Frontal cortex (tissue), 4 donors: Measurements from ENCODE around the gene TYRO3. TPM values are rescaled to one million over a fixed set of nuclear protein-coding genes. Genes with fewer than 3 reads are reported as not detected.
"Not testable (repeated sequence)": the region's sequence is repeated elsewhere in the genome, so short reads cannot be mapped to it uniquely, and the experiment has no call there.

Source experiments
- DNase-seq, 2 donors: peaks; one replicate each; pipeline ENCODE4 v3.0.0; 2012; ENCODE audit warnings: low spot score in 2 of 2
- FAIRE-seq: peaks from 2 replicates; lab custom pipeline; 2012; peaks lifted over from hg19 to GRCh38; lab: Jason Lieb, UNC
- total RNA-seq: library from RNA; depleted of rRNA; stranded (reverse); fragments of >200 nt; gene quantifications from one replicate; pipeline ENCODE4 v1.2.3, GENCODE V29; 2014
- donor health status: control.
- donor health status: control.
- donor health status: control.

The TYRO3 gene
- total RNA-seq, 1 donor from 2014 or later: 22.4 TPM

DNA sequence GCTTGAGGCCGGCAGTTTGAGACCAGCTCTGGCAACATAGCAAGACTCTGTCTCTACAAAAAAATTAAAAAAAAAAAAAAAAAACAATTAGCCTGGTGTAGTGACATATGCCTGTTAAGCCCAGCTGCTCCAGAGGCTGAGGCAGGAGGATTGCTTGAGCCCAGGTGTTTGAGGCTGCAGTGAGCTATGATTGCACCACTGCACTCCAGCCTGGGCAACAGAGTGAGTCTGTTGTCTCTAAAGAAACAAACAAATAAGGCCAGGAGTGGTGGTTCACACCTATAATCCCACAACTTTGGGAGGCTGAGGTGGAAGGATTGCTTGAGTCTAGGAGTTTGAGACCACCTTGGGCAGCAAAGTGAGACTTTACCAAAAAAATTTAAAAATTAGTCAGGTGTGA, 10.2 kb downstream of the TYRO3 start:
- not testable (repeated sequence) for DNase-seq, FAIRE-seq

DNA sequence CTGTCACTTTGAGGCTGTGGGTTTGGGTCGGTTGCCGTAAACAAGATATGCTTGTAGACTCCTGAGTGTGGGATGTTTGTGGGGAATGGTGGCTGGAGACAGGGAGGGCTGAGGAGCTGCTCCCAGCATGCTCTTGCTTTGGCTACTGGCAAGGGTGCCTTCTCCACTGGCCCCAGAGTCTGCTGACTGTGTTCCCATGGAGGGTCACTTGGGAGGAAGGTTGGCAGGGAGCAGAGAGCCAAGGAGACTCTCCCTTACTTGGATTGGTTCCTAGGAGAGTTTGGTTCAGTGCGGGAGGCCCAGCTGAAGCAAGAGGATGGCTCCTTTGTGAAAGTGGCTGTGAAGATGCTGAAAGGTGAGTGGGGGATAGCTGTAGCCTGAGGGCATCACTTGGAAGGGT, 11.8 kb downstream of the TYRO3 start:
- no peak for DNase-seq
- FAIRE-seq: no peak

DNA sequence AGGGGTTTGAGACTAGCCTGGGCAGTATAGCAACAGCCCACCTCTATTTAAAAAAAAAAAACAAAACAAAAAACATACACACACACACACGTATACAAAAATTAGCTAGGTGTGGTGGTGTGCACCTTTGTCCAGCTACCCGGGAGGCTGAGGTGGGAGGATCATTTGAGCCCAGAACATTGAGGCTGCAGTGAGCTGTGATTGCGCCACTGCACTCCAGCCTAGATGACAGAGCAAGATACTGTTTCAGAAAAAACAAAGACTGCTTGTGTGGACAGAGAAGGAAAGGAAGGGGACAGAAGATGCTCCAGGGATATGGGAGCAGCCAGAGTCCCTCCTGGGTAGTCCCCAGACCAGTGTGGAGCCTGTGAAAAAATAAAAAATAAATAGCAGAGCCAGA, 12.9 kb downstream of the TYRO3 start:
- FAIRE-seq (no peak), DNase-seq (no peak)

DNA sequence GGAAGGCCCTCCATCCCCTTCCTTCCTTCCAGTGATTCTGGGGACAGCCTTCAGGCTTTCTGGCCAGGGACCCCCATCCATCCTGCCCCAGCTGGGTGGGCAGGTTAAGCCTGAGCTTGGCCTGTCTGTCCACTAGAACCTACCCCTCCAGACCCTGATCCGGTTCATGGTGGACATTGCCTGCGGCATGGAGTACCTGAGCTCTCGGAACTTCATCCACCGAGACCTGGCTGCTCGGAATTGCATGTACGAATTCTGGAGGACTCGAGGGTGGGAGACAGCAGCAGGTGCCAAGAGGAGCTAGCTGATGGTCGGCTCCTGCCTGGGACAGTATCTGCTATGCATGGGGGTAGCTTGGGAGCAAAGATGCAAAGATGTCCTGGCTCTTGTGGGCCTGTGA, 13.9 kb downstream of the TYRO3 start:
- no peak for FAIRE-seq
- DNase-seq: no peak

DNA sequence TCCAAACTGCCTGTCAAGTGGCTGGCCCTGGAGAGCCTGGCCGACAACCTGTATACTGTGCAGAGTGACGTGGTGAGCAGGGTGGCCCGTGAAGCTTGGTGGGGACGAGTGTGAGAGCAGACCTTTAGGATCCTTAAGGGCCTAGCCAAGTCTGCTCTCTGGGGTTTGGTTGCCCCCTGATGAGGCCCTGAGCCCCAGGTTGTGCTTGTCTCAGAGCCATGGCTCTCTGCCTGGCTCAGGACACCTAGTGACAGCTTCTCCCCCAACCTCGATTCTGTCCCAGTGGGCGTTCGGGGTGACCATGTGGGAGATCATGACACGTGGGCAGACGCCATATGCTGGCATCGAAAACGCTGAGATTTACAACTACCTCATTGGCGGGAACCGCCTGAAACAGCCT, 14.4 kb downstream of the TYRO3 start:
- DNase-seq (no peak), FAIRE-seq (no peak)

DNA sequence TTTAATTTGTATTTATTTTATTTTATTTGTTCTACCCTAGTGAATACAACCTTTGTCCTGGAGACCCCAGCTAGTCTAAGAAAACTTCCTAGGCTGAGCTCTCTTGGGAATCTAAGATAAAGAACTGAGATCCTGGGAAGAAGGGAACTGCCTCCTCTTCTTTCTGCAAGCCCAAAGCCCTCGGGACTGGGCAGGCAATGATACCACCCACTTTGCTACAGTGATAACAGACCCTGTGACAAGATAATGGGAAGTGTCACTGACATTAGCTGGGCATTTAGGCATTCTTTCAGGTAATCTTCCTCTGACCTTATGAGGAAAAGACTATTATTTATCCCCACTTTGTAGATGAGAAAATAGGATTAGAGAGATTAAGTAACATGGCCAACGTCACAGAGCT, 15.1 kb downstream of the TYRO3 start:
- DNase-seq (no peak), FAIRE-seq (no peak)

DNA sequence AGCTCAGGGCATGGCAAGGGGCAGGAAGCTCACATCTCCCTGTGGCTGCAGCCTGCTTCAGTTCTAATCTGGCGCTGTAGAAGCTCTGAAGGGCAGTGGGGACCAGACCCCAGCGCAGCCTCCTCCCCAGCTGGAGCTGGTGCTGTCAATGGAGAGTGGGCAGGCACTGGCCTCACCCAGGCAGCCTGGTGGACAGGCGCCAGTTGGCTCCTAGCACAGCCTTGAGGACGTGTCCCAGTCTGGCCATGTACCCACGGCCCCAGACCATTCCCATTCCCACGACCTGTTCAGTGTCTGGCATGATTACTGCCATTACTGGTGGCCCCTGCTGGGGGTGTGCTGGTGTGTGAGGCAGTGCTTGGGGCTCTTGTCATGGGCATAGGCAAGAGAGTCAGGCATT, 16.3 kb downstream of the TYRO3 start:
- FAIRE-seq (no peak), DNase-seq (no peak)

DNA sequence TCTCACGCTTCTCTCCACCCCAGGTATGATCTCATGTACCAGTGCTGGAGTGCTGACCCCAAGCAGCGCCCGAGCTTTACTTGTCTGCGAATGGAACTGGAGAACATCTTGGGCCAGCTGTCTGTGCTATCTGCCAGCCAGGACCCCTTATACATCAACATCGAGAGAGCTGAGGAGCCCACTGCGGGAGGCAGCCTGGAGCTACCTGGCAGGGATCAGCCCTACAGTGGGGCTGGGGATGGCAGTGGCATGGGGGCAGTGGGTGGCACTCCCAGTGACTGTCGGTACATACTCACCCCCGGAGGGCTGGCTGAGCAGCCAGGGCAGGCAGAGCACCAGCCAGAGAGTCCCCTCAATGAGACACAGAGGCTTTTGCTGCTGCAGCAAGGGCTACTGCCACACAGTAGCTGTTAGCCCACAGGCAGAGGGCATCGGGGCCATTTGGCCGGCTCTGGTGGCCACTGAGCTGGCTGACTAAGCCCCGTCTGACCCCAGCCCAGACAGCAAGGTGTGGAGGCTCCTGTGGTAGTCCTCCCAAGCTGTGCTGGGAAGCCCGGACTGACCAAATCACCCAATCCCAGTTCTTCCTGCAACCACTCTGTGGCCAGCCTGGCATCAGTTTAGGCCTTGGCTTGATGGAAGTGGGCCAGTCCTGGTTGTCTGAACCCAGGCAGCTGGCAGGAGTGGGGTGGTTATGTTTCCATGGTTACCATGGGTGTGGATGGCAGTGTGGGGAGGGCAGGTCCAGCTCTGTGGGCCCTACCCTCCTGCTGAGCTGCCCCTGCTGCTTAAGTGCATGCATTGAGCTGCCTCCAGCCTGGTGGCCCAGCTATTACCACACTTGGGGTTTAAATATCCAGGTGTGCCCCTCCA, 19.1 kb downstream of the TYRO3 start:
- DNase-seq (no peak), FAIRE-seq (no peak)

DNA sequence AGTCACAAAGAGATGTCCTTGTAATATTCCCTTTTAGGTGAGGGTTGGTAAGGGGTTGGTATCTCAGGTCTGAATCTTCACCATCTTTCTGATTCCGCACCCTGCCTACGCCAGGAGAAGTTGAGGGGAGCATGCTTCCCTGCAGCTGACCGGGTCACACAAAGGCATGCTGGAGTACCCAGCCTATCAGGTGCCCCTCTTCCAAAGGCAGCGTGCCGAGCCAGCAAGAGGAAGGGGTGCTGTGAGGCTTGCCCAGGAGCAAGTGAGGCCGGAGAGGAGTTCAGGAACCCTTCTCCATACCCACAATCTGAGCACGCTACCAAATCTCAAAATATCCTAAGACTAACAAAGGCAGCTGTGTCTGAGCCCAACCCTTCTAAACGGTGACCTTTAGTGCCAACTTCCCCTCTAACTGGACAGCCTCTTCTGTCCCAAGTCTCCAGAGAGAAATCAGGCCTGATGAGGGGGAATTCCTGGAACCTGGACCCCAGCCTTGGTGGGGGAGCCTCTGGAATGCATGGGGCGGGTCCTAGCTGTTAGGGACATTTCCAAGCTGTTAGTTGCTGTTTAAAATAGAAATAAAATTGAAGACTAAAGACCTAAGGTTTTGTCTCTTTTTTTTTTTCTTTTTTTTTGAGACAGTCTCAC, 19.8 kb downstream of the TYRO3 start:
- FAIRE-seq: no peak
- no peak for DNase-seq

DNA sequence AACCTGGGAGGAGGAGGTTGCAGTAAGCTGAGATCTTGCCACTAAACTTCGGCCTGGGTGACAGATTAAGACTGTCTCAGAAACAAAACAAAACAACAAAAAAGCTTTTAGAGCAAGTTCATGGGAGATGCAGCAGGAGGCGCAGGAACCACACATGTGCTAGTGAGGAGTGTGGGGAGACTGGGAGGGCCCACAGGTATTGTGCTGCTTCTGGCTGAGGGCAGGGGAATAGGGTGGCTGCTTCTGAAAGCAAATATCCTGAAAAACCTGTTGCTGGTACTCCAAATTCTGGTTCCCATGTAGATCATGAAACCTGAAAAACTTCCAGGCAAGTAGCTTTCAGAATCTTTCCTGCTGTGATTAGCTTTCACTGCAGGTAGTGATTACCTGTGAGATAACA, 22.1 kb downstream of the TYRO3 start:
- FAIRE-seq: no peak
- DNase-seq: no peak

DNA sequence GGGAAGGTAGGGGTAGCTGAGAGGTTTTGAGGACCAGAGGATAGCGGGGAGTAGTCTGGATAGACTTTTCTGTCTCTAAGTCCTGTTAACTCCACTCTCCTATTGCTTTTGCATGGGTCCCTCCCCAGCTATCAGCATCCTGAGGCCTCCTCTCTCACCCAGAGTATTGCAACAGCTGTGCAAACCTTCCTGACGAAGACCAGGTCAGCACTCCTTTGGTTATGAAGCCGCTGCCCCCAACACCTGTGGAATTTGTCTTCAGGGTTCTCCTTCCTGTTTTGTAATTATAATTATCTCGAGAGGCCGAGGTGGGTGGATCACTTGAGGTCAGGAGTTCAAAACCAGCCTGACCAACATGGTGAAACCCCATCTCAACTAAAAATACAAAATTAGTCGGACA, 24.8 kb downstream of the TYRO3 start:
- no peak for DNase-seq
- FAIRE-seq: no peak

DNA sequence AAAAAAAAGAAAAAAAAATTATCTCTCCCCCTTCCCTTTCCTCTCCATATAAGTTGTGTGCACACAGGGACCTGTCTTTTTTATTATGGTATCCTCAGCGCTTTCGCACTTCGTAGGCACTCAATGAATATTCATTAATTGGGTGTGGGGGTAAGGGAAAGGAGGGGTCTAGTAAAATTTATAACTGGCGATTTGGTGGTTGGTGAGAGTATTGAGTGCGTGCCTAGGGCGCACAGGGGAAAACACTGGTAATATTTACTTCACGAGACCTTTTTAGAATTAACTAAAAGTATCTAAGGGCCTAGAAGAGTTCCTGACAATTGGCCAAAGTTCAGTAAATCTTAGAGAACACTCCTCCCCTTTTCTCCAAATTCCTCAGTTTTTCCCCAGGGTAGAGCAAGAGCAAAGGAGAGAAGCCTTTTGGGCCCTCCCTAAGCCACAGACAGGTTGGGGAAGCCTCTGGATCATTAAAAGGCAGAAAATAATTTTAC, 25.7 kb downstream of the TYRO3 start:
- FAIRE-seq: no peak
- no peak for DNase-seq

DNA sequence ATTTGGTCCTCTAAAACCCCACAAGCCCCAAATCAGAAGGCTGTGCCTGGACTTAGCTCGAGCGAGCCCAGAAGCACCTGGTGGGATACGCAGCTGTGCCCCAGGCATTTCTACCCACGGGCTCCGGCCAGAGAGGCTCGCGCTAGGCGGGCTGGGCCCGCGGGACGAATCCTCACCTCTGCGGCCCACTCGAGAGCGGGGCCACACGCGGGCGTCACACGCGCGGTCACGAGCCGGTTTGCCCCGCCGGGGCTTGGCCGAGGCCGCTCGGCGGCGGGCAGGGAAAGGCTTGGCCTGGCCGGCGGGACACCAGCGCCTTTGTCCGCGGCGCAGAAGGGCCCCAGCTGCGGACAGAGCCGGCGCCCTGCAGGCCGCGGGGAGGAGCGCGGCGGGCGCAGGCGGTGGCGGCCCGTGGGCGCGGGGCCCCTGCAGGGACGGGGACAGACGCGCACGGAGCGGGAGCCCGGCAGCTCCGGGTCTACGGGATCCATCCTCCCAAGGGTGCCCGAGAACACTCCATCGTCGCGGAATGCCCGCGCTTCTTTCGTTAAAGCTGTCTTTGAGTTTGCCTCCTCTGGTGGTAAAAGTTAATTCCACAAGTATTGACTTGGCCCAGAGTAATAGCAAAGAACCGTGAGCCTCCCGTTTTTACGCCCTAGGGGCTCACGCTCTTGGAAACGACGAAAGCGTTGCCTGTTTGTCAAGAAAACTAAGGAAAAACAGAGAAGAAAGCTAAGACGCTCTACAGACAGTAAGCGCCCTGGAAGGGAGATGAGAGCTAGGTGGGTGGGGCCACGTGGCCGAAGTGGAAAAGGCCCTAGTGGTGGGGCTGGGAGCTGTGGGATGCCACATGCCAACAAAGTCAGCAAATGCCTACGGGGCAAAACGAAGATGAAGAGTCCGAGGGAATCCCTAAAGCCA, 26.4 kb downstream of the TYRO3 start:
- FAIRE-seq (no peak), DNase-seq (peak in 1 of 2 donors; percentile 66)

DNA sequence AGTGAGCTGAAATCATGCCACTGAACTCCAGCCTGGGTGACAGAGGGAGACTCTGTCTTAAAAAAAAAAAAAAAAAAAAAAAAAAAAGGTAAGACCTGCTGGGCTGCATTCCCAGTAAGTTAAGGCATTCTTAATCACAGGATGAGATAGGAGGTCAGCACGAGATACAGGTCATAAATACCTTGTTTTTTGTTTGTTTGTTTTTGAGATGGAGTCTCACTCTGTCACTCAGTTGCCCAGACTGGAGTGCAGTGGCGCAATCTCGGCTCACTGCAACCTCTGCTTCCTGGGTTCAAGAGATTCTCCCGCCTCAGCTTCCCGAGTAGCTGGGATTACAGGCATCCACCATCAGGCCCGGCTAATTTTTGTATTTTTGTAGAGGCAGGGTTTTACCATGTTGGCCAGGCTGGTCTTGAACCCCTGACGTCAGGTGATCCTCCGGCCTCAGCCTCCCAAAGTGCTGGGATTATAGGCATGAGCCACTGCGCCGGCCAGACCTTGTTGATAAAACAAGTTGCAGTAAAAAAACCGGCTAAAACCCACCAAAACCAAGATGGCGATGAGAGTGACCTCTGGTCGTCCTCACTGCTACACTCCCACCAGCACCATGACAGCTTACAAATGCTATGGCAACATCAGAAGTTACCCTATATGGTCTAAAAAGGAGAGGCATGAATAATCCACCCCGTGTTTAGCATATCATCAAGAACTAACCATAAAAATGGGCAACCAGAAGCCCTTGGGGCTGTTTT, 27.7 kb downstream of the TYRO3 start:
- DNase-seq, FAIRE-seq: not testable (repeated sequence)

DNA sequence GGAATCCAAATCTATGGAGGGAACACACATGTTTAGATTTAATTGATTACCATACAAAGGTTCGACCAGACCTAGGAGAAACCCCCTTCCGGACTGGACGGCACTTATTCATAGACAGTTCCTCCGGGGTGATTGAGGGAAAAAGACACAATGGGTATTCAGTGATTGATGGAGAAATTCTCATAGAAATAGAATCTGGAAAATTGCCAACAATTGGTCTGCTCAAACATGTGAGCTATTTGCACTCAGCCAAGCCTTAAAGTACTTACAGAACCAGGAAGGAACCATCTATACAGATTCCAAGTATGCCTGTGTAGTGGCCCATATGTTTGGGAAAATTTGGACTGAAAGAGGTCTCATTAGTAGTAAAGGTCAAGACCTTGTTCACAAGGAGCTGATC, 30.0 kb downstream of the TYRO3 start:
- FAIRE-seq, DNase-seq: not testable (repeated sequence)

DNA sequence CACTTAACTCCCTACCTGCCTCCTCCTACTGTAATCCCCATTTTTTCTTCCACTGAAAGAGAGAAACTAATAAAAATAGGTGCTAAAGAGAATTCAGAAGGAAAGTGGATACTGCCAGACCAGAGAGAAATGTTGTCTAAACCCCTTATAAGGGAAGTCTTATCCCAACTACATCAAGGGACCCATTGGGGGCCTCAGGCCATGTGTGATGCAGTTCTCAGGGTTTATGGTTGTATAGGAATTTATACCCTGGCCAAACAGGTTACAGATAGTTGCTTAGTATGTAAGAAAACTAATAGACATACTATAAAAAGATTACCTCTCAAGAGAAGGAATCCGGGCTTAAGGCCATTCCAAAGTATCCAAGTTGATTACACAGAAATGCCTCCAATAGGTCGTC, 30.6 kb downstream of the TYRO3 start:
- DNase-seq, FAIRE-seq: not testable (repeated sequence)

DNA sequence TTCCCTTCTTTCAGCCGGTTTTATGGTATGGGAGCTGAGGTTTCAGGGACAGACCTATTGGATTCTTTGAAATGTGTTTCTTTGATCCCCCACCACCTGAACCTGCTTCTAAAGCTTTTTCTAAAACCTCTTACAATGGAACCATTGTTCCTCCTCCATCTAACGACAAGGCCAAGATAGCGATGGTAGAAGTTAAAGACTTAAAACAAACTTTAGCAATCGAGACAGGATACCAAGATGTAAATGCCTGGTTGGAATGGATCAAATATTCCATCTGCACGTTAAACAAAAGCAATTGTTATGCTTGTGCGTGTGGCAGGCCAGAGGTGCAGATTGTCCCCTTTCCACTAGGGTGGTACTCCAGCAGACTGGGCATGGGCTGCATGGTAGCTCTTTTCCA, 32.2 kb downstream of the TYRO3 start:
- not testable (repeated sequence) for FAIRE-seq, DNase-seq

DNA sequence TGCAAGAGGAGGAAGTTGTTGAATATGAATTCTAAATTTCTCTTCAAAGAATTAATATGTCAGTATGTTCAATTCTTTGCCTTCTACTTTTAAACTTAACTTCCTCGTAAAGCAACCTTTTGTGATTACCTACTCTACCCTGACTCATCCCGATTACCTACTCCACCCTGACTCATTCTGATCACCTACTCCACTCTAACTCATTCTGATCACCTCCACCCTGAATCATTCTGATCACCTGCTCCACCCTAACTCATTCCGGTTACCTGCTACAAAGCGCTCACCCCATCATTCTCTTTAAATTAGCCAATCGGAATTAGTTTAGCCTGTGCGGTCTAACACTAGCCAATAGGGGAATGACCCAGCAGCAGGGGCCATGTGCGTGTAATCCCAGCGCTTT, 33.7 kb downstream of the TYRO3 start:
- FAIRE-seq: not testable (repeated sequence)

More for the DNA sequence above, 33.7 kb downstream of the TYRO3 start:
- DNase-seq: not testable (repeated sequence)
